ENCODE measurements around the gene ARHGAP24. TPM values are rescaled to one million over a fixed set of nuclear protein-coding genes. Genes with fewer than 3 reads are reported as not detected.
"Not testable (repeated sequence)": the region's sequence is repeated elsewhere in the genome, so short reads cannot be mapped to it uniquely, and the experiment has no call there.

ARHGAP24 gene
- total and polyA plus RNA-seq, 2 donors (not counting 3 experiments of a cell fraction or from before 2014, with no cell fraction given): 52.1 to 79.4 TPM

DNA sequence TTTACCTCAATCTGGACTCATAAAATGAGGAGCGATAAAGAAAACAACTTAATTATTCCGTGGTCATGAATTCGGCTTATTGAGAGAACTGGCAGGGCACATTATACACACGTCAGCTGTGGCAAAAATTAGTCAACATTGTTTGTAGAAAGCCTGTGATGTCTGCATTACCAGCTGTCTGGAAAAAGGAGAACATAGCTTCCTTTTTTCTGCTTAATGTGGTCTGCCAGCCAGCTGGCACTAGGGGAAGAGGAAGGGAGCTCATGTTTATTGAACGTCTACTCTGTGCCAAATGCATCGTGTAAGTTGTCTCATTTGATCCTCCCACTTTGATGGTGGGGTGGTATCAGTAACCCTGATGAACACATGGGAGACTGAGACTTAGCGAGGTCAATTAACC is 367.6 kb downstream of the ARHGAP24 start:
- peak; percentile 60 for FAIRE-seq
- BruUV-seq (replicated peaks): no TSS peak
- H3K27me3 ChIP-seq (ENCODE audit: control insufficient read depth in 2 of 2, insufficient read depth in 2 of 2, low read length in 2 of 2): no peaks in the 10 kb centered on the region
- ChIA-PET POLR2A (no interaction called here), CTCF (interaction anchor here (0.7 to 2.2 kb wide), 8 partner anchors 9 to 127 kb away, joined by 3 to 14 read pairs (median 4); no protein-coding TSS in a partner anchor)
- H3K79me2 ChIP-seq (ENCODE audit: control insufficient read depth, insufficient read depth, low read length): peaks cover 98% of the 10 kb centered on the region
- peak; percentile 72 for TF ChIP-seq JUN (IDR thresholded peaks at IDR 0.05; ENCODE audit: borderline replicate concordance, insufficient read depth, insufficient read length, low read depth)
- TF ChIP-seq FOS (IDR thresholded peaks at IDR 0.05; ENCODE audit: borderline replicate concordance, insufficient read depth, low read length): peak; percentile 22
- no peak for TF ChIP-seq GATA2 (IDR thresholded peaks at IDR 0.05; ENCODE audit: insufficient read depth, insufficient read length, low read depth, low read length)
- no peaks in the 10 kb centered on the region for H3K9me1 ChIP-seq (replicated peaks; ENCODE audit: control insufficient read depth, extremely low read depth, insufficient read depth, low read length)
- DNase-seq (ENCODE audit: low read depth, low spot score): peak; percentile 96
- H3K4me1 ChIP-seq (ENCODE audit: control insufficient read depth, extremely low read depth, insufficient read depth, low read length): peaks cover 24% of the 10 kb centered on the region
- peaks cover 3% of the 10 kb centered on the region for H4K20me1 ChIP-seq (replicated peaks; ENCODE audit: control insufficient read depth, extremely low read depth, insufficient read depth, low read length)
- dilution Hi-C loops (cut with MboI; ENCODE audit: extremely low pct_ligation_motif_present, low sequenced_read_pairs): no loop called here
- no peaks in the 10 kb centered on the region for H3K9me3 ChIP-seq (replicated peaks; ENCODE audit: control insufficient read depth, insufficient read depth, low read length)
- peak overlapping the region; percentile 85 for H3K9ac ChIP-seq (replicated peaks; ENCODE audit: extremely low read depth, insufficient read depth, low read length)
- H2AFZ ChIP-seq (ENCODE audit: low read depth, low read length): no peak overlapping the region
- no peaks in the 10 kb centered on the region for H3K36me3 ChIP-seq (ENCODE audit: control insufficient read depth in 2 of 2, extremely low read depth in 1 of 2, insufficient read depth in 2 of 2, low read length in 2 of 2)
- peak overlapping the region in 1 of 3 experiments; percentile 29 for H3K4me3 ChIP-seq (replicated peaks in 1 of 3; ENCODE audit: insufficient read depth in 1 of 3, low read depth in 1 of 3, low read length in 3 of 3)
- peak overlapping the region; percentile 95 for H3K27ac ChIP-seq (ENCODE audit: insufficient read depth, low read depth, low read length)
- peak overlapping the region; percentile 65 for H3K4me2 ChIP-seq (ENCODE audit: insufficient read depth, low read length)
- intact Hi-C loops (cut with micrococcal nuclease): loop anchor here (1.0 kb wide), 3 partner anchors 59 to 195 kb away; no protein-coding TSS in a partner anchor

DNA sequence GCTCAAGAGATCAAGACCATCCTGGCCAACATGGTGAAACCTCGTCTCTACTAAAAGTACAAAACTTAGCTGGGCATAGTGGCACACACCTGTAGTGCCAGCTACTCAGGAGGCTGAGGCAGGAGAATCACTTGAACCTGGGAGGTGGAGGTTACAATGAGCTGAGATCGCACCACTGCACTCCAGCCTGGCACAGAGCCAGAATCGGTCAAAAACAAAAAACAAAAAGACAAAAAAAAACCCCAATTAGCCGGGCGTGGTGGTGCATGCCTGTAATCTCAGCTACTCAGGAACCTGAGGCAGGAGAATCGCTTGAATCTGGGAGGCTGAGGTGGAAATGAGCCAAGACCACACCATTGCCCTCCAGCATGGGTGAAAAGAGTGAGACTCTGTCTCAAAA is 378.8 kb downstream of the ARHGAP24 start:
- H3K9me3 ChIP-seq (replicated peaks; ENCODE audit: control insufficient read depth, insufficient read depth, low read length); H3K9me1 ChIP-seq (replicated peaks; ENCODE audit: control insufficient read depth, extremely low read depth, insufficient read depth, low read length); dilution Hi-C loops (cut with MboI; ENCODE audit: extremely low pct_ligation_motif_present, low sequenced_read_pairs); H4K20me1 ChIP-seq (replicated peaks; ENCODE audit: control insufficient read depth, extremely low read depth, insufficient read depth, low read length); H3K4me2 ChIP-seq (ENCODE audit: insufficient read depth, low read length); intact Hi-C loops (cut with micrococcal nuclease); CTCF ChIA-PET; POLR2A ChIA-PET; H3K4me1 ChIP-seq (ENCODE audit: control insufficient read depth, extremely low read depth, insufficient read depth, low read length); H3K27me3 ChIP-seq (ENCODE audit: control insufficient read depth in 2 of 2, insufficient read depth in 2 of 2, low read length in 2 of 2); FAIRE-seq; H2AFZ ChIP-seq (ENCODE audit: low read depth, low read length); H3K4me3 ChIP-seq (replicated peaks in 1 of 3; ENCODE audit: insufficient read depth in 1 of 3, low read depth in 1 of 3, low read length in 3 of 3); BruUV-seq (replicated peaks); H3K27ac ChIP-seq (ENCODE audit: insufficient read depth, low read depth, low read length); H3K9ac ChIP-seq (replicated peaks; ENCODE audit: extremely low read depth, insufficient read depth, low read length); H3K36me3 ChIP-seq (ENCODE audit: control insufficient read depth in 2 of 2, extremely low read depth in 1 of 2, insufficient read depth in 2 of 2, low read length in 2 of 2); DNase-seq (ENCODE audit: low read depth, low spot score): not testable (repeated sequence)
- H3K79me2 ChIP-seq (ENCODE audit: control insufficient read depth, insufficient read depth, low read length): peaks cover 90% of the 10 kb centered on the region

All from endothelial cell of umbilical vein (primary cell).